AG08396 (cell line): ENCODE measurements around the gene FUBP3.

Experiments used
- DNase-seq: peaks from one replicate; pipeline ENCODE4 v3.0.0; 2012; ENCODE audit warnings: low spot score, mixed read lengths

Gene FUBP3

DNA sequence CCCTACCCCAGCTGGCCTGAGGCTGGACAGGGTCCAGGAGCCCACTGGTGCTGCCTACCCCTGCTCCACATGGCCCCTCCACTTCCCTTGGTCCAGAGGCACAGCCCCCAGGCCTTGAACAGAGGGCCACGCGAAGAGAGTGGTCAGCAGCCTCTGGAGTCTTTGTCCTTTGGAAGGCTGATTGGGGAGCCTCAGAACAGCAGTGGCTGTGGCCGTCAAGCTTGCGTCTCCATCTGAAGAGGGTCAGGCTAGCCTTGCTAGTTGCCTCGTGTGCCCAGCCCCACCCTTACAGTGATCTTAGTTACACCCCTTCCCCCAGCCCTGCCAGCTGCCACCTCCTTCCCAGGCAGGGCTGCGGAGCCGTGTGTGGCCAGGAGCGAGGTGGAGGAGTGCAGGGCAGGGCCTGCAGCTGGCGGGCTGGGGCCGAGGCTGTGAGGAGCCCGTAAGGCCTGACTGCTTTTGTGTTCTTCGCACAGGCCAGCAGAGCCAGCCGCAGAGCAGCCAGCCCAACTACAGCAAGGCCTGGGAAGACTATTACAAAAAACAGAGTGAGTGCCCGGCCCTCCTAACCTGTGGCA lies 54.9 kb downstream of the FUBP3 start:
- DNase-seq, result no peak

DNA sequence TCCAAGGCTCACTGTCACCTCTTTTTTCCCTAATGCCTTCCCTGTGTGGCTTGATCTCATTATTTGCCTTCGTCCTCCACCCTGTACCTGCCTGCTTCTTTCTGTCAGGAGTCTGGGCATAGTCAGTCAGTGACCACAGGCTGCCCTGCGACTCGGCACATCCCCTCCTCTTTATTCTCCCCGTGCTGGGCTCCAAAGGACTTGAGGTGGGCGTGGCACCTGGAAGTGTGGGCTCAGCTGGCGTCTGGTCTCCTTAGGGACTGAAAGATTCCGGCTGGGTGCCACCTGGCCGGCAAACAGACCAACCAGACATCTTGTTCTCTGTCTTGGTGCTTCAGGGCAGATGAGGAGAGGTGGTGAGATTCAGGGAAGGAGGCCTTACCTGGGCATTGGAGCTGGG lies 55.4 kb downstream of the FUBP3 start:
- DNase-seq, result no peak

DNA sequence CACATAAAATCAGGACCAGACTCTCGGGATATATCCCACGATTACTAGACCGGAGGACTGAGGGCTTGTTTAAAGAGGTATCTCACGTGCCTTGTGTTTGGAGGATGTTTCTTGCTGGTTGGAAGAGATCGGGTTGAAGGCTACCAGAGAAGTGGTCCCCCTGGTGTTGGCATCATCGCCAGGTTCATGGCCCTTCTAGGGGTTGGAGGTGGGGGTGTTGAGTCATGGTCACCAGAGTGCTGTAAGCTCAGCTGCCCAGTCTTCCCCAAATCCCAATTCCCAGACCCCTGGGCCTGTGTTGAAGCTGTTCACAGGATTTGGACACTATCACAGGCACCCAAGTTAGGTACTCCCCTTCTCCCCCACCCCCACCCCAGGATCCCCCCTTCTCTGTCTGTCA lies 55.9 kb downstream of the FUBP3 start:
- no peak for DNase-seq

DNA sequence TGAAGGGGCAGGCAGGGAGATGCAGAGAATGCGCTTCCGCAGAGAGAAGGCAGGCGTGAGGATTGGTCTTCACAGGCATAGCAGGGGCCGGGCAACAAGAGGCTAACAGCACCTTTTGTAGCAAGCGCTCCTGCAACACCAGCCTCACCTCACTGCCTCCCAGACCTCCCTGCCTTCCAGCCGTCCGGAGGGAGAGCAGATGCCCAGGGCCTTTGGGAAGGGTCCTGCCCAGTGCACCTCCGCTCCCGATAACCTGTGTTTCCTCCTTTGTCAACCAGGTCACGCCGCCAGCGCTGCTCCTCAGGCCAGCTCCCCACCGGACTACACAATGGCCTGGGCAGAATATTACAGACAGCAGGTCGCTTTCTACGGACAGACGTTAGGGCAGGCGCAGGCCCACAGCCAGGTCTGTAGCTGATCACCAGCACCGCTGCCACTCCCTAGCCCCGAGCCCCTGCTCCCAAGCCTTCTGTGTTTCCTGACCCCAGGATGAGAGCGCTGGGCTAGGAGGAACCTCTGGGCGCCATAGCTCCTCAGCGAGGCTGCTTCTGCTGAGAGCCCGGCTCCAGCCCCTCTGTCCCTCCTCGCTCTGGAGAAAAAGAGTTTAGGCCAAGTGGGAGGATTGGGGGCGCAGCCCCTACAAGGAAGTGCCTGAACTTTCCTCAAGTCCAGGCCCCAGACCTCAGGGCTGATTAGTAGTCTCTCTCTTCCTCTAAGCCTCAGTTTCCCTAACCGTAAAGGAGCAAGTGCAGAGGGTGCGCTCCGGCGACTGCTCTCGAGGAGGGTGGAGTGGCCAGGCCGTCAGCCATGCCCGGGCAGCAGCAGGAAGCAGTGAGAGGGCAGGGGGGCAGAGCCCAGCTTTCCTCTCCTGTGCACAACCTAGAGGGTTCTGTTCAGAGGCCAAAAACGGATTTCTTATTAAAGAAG lies 56.6 kb downstream of the FUBP3 start:
- DNase-seq, result no peak

DNA sequence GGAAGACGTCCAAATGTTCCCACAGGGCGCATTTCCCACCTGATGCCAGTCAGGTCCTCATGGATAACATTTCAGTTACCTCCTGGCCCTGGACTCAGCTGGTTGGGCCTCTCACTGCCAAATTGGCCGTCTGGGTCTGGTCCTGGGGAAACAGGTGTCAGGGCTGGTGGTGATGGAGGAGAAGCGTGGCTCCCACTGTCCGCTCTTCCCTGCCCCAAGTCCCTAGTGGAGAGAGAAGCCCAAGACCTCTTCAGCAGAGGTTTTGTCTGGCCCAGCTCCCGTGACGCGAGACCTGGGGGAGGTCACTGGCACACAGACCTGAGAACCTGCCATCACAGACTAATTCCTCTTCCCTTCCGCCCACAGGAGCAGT lies 57.3 kb downstream of the FUBP3 start:
- no peak for DNase-seq

DNA sequence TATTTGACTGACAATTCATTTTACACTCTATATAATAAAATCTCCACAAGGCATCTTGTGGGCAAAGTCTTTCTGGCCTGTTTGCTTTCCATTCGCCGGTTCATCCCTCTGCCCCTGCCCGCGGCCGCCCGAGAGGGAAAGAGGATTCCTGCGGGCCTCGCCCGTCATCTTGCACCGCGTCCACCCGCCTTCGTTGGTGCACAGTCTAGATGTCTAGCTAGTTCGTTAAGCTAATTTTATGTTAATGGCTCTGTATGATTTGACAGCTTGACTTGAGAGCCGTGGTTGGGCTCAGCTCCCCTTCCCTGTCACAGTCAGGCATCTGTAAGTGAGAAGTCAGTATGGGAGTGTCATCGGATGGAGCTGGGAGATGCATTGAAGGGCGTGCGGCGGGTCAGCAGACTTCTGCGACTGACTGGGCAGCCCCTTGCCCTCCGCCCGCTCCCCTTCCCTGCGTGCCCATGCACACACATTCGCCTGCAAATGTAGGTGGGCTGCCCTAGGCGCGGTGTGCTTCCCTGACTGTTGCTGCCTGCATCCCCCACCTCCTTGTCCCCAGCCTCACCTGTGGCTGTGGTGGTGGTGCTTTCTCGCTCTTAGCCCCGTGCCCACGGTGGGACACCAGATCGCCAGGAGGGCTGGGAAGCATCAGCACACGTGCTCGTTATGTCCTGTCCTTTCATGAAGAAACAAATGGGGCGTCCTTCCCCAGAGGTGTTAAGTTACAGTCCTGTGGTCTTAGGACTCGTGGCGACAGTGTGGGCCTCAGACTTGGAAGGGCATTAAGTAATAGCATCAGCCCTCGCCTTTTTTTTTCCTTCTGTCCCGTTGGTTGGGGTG lies 59.1 kb downstream of the FUBP3 start:
- no peak for DNase-seq

DNA sequence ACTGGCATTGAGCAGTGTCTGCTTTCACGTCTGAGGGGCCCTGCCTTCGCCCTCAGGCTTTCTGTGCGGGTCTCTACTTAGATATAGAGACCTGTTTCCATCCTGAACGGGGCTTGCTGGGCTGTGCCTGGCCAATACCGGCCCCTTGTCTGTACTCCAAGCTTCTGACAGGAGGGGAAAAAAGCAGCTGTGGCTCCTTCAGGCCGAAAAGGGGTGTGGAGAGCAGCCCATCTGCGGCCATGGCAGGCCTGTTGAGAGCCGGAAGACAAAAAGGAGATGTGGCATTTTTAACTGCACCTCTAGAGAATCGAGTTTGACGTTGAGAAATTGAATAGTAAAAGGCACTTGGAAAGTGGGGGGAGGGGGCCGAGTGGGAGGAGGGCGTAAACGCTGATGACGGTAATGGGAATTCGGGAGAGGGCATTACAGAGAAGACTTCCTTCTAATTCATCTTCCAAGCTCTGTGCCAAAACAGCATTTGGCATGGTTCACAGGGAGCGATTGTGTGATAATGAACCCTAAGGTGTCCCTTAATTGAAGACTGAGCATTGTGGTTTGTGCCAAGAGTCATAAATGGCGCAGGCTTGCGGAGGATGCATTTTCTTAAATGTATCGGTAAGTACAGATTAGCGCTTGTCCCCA lies 59.9 kb downstream of the FUBP3 start:
- no peak for DNase-seq

DNA sequence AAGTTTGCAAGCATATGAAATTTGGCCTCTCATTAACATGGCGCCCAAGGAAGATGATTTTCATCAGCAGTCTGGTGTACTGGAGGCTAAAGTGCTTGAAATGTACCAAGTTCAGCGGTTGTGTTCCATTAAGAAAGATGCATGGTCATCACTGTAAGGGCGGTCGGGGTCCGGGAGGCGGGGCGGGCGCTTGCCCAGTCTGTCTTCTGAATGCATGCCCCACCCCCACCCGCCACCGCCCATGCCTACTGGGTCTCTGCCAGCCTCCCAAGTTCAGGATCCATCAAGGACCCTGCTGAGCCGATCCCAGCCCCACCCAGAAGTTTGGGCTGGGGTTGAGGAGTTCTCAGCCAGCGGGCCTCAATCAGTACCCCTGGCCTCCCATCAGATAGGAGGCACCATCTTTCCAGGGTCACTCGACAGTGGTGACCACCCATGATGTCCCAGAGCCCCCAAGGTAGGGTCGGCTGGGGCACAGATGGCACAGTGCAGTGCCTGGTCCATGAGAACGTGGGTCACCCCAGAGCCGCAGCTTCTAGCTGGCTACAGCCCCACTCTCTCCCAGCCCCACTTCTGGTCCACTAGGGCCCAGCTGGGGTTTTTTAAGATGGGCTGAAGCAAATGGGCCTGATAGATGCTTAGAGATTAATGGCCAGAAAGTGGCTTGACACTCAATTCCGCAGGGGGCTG lies 60.6 kb downstream of the FUBP3 start:
- no peak for DNase-seq

DNA sequence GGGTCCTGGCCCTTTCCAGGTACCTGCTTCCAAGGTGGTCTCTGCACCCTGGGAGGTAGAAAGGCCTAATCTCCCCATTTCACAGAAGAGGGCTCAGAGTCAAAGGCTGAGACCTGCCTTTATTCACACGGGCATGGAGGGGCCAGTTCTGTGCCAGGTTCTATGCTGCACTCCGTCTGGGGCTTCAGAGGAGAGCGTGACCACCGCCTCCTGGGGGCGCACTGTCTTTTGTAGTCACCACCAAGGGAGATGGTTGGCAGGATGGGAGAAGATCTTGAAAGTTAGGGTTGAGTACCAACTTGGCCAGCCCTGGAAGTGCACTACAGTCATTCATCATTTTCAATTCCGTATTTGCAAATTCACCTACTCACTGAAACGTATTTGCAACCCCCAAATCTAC lies 61.3 kb downstream of the FUBP3 start:
- no peak for DNase-seq

DNA sequence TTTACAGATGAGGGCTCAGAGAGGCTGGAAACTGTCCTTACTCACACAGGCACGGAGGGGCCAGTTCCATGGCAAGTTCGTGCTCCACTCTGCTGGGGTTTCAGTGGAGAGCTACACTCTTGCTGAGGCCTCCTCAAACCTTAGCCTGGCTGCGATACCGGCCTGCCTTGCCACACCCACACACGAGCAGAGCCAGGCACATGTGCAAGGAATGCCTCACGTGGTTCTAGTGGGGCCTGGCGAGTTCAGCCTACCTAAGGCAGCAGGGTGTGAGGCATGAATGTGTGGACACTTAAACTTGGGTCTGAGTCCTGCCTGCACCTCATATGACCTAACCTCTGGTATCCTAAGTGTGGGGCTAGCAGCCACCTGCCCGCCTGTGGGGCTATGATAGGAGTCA lies 63.5 kb downstream of the FUBP3 start:
- DNase-seq, result no peak

DNA sequence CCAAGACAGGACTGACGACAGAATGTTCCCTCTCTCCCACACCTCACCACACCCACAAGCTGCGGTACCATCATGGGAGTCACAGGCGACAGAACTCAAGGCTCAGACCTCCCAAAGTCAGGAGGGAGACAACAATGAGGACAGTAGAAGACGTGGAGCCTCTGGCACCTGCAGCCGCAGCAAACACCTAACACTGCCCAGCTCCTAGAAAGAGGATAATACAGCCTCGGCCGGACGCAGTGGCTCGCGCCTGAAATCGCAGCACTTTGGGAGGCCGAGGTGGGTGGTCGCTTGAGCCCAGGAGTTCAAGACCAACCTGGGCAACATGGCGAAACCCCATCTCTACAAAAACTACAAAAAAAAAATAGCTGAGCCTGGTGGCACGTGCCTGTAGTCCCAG lies 71.8 kb downstream of the FUBP3 start:
- DNase-seq, result no peak

DNA sequence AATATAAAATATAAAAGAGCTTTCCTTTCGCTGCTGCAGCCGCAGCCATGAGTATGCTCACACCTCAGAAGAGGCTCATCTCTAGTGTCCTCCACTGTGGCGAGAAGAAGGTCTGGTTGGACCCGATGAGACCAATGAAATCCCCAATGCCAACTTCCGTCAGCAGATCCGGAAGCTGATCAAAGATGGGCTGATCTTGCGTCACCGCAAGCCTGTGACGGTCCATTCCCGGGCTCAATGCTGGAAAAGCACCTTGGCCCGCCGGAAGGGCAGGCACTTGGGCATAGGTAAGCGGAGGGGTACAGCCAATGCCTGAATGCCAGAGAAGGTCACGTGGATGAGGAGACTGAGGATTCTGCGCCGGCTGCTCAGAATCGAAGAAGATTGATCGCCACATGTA lies 72.4 kb downstream of the FUBP3 start:
- no peak for DNase-seq

DNA sequence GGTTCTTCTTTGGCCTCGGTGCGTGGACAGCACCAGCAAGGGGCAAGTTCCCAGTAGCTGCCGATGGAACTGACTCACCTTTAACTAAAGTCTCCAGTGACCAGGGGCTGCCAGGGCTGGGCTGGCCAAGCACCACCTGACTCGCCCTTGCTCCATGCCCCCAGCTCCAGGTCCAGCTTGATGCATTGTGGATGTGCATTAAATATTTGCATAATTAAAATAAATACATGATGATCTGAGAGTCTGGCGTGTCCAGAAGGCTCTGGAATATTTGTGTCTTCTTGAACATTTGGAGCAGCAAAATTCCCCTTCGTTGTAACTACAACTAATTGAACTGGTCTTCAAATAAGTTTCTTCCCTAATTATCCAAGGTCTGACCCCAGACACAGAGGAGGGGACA lies 75.5 kb downstream of the FUBP3 start:
- DNase-seq, result no peak

DNA sequence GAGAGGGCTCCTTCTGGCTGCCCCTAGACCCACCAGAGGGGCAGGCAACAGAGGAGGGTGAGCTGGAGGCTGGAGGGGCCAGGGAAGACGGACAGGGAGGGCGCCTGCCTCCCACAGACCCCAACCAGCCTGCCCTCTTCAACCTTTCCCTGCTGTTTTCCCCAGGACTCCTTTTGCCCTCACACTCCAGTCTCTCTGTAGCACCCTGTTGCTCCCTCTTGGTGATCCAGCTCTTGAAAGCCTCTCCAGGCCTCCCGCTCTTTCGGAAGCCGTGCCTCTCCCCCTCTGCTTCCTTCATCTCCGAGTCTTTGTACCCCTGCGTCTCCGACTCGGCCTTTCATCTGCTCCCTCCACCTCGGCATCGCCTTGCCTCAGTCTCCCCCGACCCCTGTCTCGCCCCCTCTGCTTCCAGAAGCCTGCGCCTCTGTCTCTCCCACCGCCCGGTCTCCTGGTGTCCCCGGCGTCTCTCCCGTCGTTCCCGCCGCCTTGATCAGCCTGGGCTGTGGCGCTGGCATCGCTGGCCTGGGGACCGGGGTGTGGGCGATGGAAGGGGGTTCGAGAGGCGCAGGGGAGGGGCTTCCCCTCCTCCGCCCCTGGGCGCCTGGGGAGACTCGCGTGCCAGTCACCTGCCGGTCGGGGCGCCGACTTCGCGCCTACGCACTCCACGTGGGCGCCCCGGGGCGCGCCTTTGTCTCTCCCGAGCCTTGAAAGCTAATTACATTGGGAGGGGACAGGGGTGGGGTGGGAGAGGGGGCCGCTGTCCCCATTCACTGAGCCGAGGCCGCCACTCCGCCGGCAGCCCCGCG lies 79.7 kb downstream of the FUBP3 start:
- DNase-seq, result no peak

DNA sequence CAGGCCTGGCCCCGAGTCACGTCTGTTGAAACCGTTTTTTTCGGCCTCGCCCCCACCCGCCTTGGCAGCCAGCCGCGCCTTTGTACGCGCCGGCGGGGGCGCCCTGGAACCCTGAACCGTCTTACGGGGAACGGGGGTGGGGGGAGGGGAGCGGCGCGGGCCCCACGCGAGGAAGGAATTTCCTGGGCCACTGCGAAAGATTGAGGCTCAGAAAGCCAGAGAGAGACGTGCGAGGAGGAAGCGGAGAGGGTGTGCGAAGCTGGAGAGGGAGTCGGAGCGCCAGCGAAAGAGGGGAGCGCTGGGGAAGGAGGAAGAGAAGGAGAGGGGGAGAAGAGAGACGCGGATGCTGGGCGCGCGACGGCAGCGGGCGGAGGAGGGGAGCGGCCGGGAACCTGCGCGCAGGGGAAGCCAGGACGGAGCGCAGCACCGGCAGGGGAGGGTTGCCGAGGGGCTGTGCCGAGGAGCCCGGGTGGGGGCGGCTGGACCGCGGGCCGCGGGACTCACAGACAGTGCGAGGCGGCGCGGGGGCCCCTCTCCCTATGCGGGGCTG lies 80.4 kb downstream of the FUBP3 start:
- DNase-seq, result no peak

DNA sequence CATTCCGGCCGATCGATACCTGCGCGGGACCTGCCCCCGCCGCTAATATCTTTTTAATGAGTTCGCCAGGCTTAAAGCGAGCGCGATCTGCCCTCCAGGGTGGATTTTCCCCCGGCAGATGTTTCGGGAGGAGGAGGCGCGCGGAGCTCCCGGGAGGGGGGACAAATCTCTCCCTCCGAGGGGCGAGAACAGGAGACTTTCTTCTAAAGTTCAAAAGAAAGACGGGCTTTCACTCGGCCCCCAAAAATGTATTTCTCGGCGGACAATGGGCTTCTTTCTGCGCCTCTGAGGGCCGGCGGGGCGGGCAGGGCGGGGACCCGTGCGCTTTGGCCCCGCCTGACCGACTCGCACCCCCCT lies 80.9 kb downstream of the FUBP3 start:
- DNase-seq, result no peak

DNA sequence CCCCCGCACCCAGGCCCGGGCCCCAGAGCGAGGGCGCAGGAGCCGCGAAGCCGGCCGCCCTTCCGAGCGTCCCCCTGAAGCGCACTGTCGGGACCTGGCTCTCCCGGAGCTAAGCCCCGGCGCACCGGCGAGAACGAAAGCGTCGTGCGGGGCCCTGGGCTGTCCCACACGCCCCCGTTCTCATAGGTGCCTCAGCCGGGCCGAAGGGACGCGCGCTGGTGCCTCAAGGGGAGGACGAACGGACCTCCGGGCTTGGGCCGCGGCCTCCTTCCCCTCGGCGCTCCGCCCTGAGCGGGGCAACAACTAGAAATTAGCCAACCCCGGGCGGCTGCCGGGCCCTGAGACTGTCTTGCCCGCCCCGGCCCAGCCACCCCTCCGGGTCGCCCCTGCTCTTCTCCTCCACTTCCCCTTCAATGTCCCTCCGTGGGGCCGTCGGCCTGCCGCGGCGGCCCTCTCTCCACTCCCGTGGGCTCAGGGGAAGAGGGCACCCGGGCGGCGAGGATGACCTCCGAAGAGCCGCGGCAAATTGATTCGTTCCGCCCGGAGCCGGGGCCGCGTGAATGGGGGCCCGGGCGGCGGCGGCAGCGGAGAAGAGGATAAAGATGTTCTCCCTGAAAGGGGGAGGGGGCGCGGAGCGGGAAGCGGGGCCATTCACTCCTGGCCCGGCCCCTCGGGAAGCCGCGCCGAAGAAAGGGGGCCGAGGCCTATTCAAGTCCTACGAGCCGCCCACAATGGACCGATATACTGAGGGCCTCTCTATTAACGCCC lies 81.5 kb downstream of the FUBP3 start:
- peak; percentile 46 for DNase-seq

DNA sequence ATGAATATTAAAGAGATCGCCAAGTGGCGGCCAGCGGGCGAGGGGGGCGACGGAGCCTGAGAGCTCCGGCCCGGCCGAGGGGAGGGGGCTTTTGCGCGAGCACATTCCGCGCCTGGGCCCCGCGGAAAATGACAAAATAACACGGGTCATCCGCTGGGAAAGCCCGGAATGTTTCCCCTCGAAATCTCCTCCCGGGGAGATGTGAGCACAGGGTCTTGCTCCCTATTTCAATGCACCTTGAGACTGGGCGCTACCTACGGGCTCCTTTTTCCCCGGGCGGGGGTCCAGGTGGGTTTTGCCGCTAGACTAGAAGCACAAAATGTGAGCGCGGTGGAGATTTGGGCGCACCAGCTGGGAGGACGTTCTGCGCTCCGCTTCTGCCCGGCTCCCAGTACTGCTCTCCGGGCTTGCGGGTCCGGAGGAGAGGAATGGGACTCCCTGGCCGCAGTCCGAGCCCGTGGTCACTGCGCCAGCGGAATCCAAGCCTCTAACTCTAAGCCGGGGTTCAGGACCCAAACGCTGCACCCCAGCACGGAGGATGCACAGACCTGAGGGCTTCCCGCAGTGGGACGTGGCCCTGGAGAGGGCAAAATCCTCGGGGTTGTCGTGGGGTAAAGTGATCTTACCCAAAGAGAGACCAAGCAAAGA lies 82.2 kb downstream of the FUBP3 start:
- no peak for DNase-seq
